Right lobe of liver (tissue), 4 donors: ENCODE data around the gene VSTM2L.

ENCODE experiments used
- CTCF ChIP-seq, 4 donors: fragments of 200-600 bp in 3 of 4; fragments of 450-650 bp in 1 of 4; IDR thresholded peaks; one replicate each; pipeline versions ENCODE4 v1.5.1 to v1.8.0; 2016 to 2022; ENCODE audit warnings: antibody characterized with exemption in 4 of 4, mild to moderate bottlenecking in 2 of 4
- POLR2A ChIP-seq: fragments of 450-650 bp; IDR thresholded peaks from one replicate; pipeline ENCODE4 v1.6.1; 2017; ENCODE audit warnings: antibody characterized with exemption, mild to moderate bottlenecking
- donor health status: DM: no; HTN: no; CAD: no.
- donor health status: DM: no; HTN: no; CAD: no.
- donor health status: DM: no; HTN: yes; CAD: no.

- no peak for TF ChIP-seq CTCF (IDR thresholded peaks at IDR 0.05)
- TF ChIP-seq POLR2A: no peak
Observed at GRCh38 chr20:37991157-37991866, 88.4 kb downstream of the VSTM2L start.
